GM18511 (cell line): ENCODE measurements around the gene ADAR.
"Not testable (repeated sequence)": the region's sequence is repeated elsewhere in the genome, so short reads cannot be mapped to it uniquely, and the experiment has no call there.

Source experiments
- ATAC-seq: cut with Tn5 transposase; IDR thresholded peaks from one replicate; pipeline ENCODE4 v1.9.1; 2021; ENCODE audit warnings: mild to moderate bottlenecking, moderate library complexity; ENCODE audit not compliant: unreplicated experiment

Gene ADAR, protein sequence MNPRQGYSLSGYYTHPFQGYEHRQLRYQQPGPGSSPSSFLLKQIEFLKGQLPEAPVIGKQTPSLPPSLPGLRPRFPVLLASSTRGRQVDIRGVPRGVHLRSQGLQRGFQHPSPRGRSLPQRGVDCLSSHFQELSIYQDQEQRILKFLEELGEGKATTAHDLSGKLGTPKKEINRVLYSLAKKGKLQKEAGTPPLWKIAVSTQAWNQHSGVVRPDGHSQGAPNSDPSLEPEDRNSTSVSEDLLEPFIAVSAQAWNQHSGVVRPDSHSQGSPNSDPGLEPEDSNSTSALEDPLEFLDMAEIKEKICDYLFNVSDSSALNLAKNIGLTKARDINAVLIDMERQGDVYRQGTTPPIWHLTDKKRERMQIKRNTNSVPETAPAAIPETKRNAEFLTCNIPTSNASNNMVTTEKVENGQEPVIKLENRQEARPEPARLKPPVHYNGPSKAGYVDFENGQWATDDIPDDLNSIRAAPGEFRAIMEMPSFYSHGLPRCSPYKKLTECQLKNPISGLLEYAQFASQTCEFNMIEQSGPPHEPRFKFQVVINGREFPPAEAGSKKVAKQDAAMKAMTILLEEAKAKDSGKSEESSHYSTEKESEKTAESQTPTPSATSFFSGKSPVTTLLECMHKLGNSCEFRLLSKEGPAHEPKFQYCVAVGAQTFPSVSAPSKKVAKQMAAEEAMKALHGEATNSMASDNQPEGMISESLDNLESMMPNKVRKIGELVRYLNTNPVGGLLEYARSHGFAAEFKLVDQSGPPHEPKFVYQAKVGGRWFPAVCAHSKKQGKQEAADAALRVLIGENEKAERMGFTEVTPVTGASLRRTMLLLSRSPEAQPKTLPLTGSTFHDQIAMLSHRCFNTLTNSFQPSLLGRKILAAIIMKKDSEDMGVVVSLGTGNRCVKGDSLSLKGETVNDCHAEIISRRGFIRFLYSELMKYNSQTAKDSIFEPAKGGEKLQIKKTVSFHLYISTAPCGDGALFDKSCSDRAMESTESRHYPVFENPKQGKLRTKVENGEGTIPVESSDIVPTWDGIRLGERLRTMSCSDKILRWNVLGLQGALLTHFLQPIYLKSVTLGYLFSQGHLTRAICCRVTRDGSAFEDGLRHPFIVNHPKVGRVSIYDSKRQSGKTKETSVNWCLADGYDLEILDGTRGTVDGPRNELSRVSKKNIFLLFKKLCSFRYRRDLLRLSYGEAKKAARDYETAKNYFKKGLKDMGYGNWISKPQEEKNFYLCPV

GRCh38 chr1:154607609-154608396 is at the start of gene ADAR:
Gene ADAR, minus strand, starts transcription at chr1:154608186. Its CDS starts 180 bp downstream, at chr1:154608006.
- ATAC-seq, result peak; percentile 77

GRCh38 chr1:154657556-154657955 is 49.6 kb upstream of the ADAR start:
- no peak for ATAC-seq

GRCh38 chr1:154652893-154653292 is 44.9 kb upstream of the ADAR start:
- no peak for ATAC-seq

- ATAC-seq, result not testable (repeated sequence)
Observed at GRCh38 chr1:154644724-154645123, 36.7 kb upstream of the ADAR start.

GRCh38 chr1:154641534-154641933 is 33.5 kb upstream of the ADAR start:
- ATAC-seq, result no peak

GRCh38 chr1:154639876-154640275 is 31.9 kb upstream of the ADAR start:
- ATAC-seq, result no peak

GRCh38 chr1:154635171-154635570 is 27.2 kb upstream of the ADAR start:
- no peak for ATAC-seq

GRCh38 chr1:154629675-154630073 is 21.7 kb upstream of the ADAR start:
- no peak for ATAC-seq

GRCh38 chr1:154629061-154629674 is 21.2 kb upstream of the ADAR start:
- no peak for ATAC-seq

- no peak for ATAC-seq
Observed at GRCh38 chr1:154628121-154628405, 20.1 kb upstream of the ADAR start.

- peak; percentile 66 for ATAC-seq
Observed at GRCh38 chr1:154627257-154628120, 19.5 kb upstream of the ADAR start.

DNA sequence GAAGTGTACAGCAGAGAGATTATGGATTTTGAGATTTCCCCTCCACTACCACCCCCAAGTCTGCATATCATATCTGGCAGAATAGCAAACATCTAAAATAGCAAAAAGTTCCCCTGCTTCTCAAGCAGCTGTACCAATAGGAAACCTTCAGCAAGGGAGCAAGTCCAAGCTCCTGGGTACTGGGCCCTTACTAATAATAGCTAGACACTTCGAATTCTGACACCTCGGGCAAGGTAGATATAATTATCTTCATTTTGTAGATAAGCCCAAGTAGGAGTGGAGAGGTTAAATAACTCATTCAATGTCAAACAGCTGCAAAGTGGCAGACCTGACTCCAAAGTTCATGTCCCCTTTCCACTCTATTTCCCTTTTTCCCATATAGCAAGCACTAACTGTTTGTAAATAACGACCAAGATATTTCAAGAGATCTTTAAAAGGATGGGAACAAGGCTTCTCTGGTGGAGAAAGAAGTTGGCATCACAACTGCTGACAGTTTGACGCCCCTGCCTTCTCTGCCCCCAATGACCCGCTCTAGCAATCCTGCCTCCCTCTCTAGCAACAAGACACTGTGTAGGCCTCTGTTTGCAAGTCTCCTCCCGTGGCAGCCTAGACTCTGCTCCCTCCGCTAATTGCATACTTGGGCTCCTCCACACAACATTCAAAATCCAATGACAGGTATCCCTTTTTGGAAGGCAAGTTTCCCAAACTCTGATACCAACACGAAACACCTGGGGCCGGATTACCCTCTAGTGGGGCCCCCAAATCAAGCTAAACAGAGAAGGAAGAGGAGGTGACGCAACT is 18.7 kb upstream of the ADAR start:
- ATAC-seq, result peak; percentile 25

DNA sequence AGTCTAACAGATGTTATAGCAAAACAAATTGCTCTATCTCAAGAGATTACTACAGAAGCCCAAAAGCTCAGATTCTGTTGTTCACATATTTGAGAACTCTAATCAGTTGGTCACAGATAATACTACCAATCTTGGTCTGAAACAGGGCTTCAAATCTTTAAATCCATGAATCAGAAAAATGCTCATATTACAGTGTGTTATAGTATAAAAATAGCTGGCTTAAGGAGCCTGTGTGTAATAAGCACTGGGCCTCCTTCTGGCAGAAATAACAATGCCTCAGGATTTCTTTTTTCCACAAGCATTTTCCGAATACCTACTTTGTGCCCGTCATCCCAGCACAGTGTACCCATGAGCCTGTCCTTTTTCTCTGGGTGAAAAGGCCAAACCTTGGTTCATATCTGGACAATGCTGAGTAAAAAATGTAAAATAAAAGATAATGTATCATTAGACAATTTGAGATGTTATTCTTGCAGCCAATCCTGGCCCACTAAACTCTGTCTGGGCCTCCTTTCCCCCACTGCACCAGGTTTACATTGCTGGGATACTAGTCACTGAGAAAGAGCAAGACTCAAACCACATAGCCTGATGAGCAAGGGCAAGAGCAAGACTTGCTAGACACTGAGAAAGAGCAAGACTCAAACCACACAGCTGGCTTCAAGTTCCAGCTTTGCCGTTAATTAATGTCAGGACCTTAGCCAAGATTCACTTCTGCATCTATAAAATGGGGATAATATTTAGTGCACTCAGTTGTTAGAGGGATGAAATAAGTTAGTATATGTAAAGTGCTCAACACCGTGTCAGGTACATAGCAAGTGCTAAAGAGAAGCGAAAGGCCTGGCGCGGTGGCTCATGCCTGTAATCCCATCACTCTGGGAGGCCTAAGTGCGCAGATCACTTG is 17.0 kb upstream of the ADAR start:
- ATAC-seq, result no peak

GRCh38 chr1:154623358-154623757 is 15.4 kb upstream of the ADAR start:
- no peak for ATAC-seq

- no peak for ATAC-seq
Observed at GRCh38 chr1:154622503-154623039, 14.6 kb upstream of the ADAR start.

DNA sequence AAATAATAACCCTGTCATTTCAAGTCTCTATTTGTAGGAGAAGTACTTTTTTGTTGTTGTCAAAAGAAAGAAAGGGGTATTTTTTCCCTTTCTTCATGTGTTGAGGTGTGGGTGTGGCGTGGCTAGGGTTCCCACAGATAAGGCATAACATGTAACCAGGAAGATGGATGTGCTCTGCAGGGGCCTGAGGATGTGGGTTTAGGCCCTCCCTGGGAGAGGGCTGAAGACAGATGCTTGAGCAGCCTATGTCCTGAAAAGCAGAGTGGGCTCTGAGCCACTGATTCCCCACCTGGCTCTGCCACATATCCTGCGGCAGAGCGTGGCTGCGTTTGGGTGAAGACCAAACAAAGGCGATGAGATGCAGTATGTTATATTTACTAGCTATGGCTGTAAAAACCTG is 13.9 kb upstream of the ADAR start:
- no peak for ATAC-seq

DNA sequence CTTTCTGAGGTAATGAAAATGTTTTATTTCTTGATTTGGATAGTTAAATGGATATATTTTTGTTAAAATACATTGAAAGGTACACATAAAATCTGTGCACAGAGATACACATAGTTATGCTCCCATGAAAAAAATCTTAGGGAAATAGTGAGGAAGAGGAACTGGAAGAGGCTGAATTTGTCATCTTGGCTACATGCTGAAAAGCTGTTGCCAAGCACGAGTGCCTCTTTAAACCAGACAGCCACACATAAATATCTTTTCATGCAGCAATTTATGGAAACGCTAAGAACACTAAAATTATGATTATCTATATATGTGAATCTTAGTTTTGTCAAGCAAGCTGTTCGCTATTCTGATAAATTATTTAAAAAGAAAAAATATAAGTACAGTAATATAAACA is 12.8 kb upstream of the ADAR start:
- no peak for ATAC-seq
